GM12878 (cell line): ENCODE measurements around the gene TEKT5. TPM values are rescaled to one million over a fixed set of nuclear protein-coding genes. Genes with fewer than 3 reads are reported as not detected.

Experiments used
- ATAC-seq: fragments of 200-7000 bp; cut with Tn5 transposase; 3 replicates; pipeline ENCODE4 v1.9.1; 2020; ENCODE audit warnings: mild to moderate bottlenecking, moderate library complexity
- BruUV-seq: library from RNA; stranded (reverse); fragments of 400-500 nt; replicated peaks from 2 replicates; lab custom pipeline; 2021; lab: Mats Ljungman, UMichigan
- CTCF ChIA-PET: fragments of 300-600 bp; sonication (Branson Sonifier 250); formaldehyde crosslinking; extraction: SDS; loops from one replicate; lab custom pipeline; 2021; ENCODE audit warnings: inconsistent platforms; lab: Yijun Ruan, JAX
- POLR2A ChIA-PET: fragments of 350-600 bp; formaldehyde crosslinking; extraction: SDS; loops from one replicate; lab custom pipeline; 2021; ENCODE audit warnings: inconsistent platforms; lab: Charles Lee
- RAD21 ChIA-PET: fragments of 300-600 bp; sonication (Branson Sonifier 250); formaldehyde crosslinking; loops from one replicate; lab custom pipeline; 2023; ENCODE audit warnings: antibody characterized with exemption; ENCODE audit not compliant: unreplicated experiment; lab: Charles Lee
- SMC1A ChIA-PET: fragments of 300-600 bp; sonication (Branson Sonifier 250); formaldehyde crosslinking; loops from one replicate; lab custom pipeline; 2023; ENCODE audit not compliant: unreplicated experiment, uncharacterized antibody; lab: Charles Lee
- DNase-seq: peaks from one replicate; pipeline ENCODE4 v3.0.0-alpha.2; 2011; ENCODE audit warnings: low read depth, low spot score
- FAIRE-seq: peaks from 3 replicates; lab custom pipeline; 2011; peaks lifted over from hg19 to GRCh38; lab: Jason Lieb, UNC
- H2AFZ ChIP-seq: 2 replicates; pipeline ENCODE4 v1.6.0; 2011; ENCODE audit warnings: low read depth, low read length, control low read depth; ENCODE audit not compliant: control insufficient read depth
- H3K27ac ChIP-seq: 2 replicates; pipeline ENCODE4 v1.5.1; 2011; ENCODE audit warnings: control low read depth; ENCODE audit not compliant: control insufficient read depth, insufficient read depth
- H3K27me3 ChIP-seq, 2 experiments: replicated peaks in 1 of 2; 2 replicates each; pipeline versions ENCODE4 v1.6.0 to v1.6.1; 2011; ENCODE audit warnings: low read length in 1 of 2; ENCODE audit not compliant: control insufficient read depth in 2 of 2, insufficient read depth in 2 of 2
- H3K36me3 ChIP-seq, 2 experiments: 2 replicates each; pipeline ENCODE4 v1.5.1; 2011; ENCODE audit warnings: low read length in 1 of 2; ENCODE audit not compliant: control insufficient read depth in 2 of 2, insufficient read depth in 2 of 2
- H3K4me1 ChIP-seq: 2 replicates; pipeline ENCODE4 v1.6.1; 2011; ENCODE audit warnings: mild to moderate bottlenecking, low read length, moderate library complexity, mixed read lengths; ENCODE audit not compliant: control insufficient read depth, insufficient read depth
- H3K4me2 ChIP-seq: 2 replicates; pipeline ENCODE4 v1.6.0; 2011; ENCODE audit warnings: control low read depth; ENCODE audit not compliant: control insufficient read depth, insufficient read depth
- H3K4me3 ChIP-seq: fragments of 200-600 bp; sonication (generic); 2 replicates; pipeline ENCODE4 v1.5.1; 2016
- H3K79me2 ChIP-seq: 2 replicates; pipeline ENCODE4 v1.6.0; 2011; ENCODE audit warnings: low read length; ENCODE audit not compliant: control insufficient read depth, insufficient read depth
- H3K9ac ChIP-seq: 2 replicates; pipeline ENCODE4 v1.8.0; 2011; ENCODE audit warnings: low read length, control low read depth, mixed read lengths; ENCODE audit not compliant: control insufficient read depth, insufficient read depth
- H3K9me3 ChIP-seq: replicated peaks from 3 replicates; pipeline ENCODE4 v1.5.1; 2011; ENCODE audit warnings: mild to moderate bottlenecking, low read length; ENCODE audit not compliant: control insufficient read depth, insufficient read depth
- H4K20me1 ChIP-seq: 2 replicates; pipeline ENCODE4 v1.6.0; 2011; ENCODE audit not compliant: control insufficient read depth, insufficient read depth
- BCL11A ChIP-seq: IDR thresholded peaks from 2 replicates; pipeline ENCODE4 v1.6.1; 2011; ENCODE audit warnings: low read depth, low read length
- BHLHE40 ChIP-seq, 2 experiments: fragments of 450-650 bp in 1 of 2; IDR thresholded peaks; 2 replicates each; pipeline ENCODE4 v1.6.1; 2011 to 2017; ENCODE audit warnings: low read depth in 2 of 2, borderline replicate concordance in 1 of 2, improper control_type of control experiment in 1 of 2, low read length in 1 of 2, mild to moderate bottlenecking in 1 of 2
- CTCF ChIP-seq, 3 experiments: IDR thresholded peaks in 2 of 3; conservative IDR thresholded peaks in 1 of 3; 2 replicates each; pipeline ENCODE4 v1.5.1; 2011; ENCODE audit warnings: low read depth in 3 of 3, low read length in 3 of 3, mild to moderate bottlenecking in 3 of 3, control low read depth in 2 of 3, moderate library complexity in 2 of 3, inconsistent platforms in 1 of 3, mixed read lengths in 1 of 3; ENCODE audit not compliant: control insufficient read depth in 2 of 3, insufficient read depth in 1 of 3; ENCODE audit errors: extremely low read depth in 1 of 3
- EED ChIP-seq: sonication (generic); IDR thresholded peaks from 2 replicates; pipeline ENCODE4 v1.6.1; 2016; ENCODE audit warnings: antibody characterized with exemption, low read depth
- HDAC2 ChIP-seq: fragments of 200-600 bp; sonication (generic); IDR thresholded peaks from 2 replicates; pipeline ENCODE4 v1.6.1; 2017
- IKZF1 ChIP-seq: fragments of 450-650 bp; conservative IDR thresholded peaks from 2 replicates; pipeline ENCODE4 v1.6.1; 2017; ENCODE audit warnings: antibody characterized with exemption, mild to moderate bottlenecking
- IKZF2 ChIP-seq, 2 experiments: fragments of 450-650 bp; IDR thresholded peaks; 2 replicates each; pipeline ENCODE4 v1.6.1; 2017; ENCODE audit warnings: mild to moderate bottlenecking in 2 of 2, moderate library complexity in 2 of 2
- IRF4 ChIP-seq: IDR thresholded peaks from 2 replicates; pipeline ENCODE4 v1.6.1; 2011; ENCODE audit warnings: low read depth, low read length
- JUNB ChIP-seq: IDR thresholded peaks from 2 replicates; pipeline ENCODE4 v1.6.1; 2016; ENCODE audit warnings: antibody characterized with exemption, mild to moderate bottlenecking
- MEF2B ChIP-seq: fragments of 450-650 bp; IDR thresholded peaks from 2 replicates; pipeline ENCODE4 v1.6.1; 2018; ENCODE audit warnings: mild to moderate bottlenecking, moderate library complexity; ENCODE audit not compliant: partially characterized antibody, poor library complexity, severe bottlenecking
- MYC ChIP-seq: IDR thresholded peaks from 2 replicates; pipeline ENCODE4 v1.6.1; 2011; ENCODE audit warnings: mild to moderate bottlenecking, low read length, moderate library complexity, inconsistent platforms; ENCODE audit not compliant: insufficient read depth, insufficient replicate concordance, insufficient read length, severe bottlenecking
- NFYA ChIP-seq: IDR thresholded peaks from 2 replicates; pipeline ENCODE4 v1.6.1; 2011; ENCODE audit warnings: low read depth, mild to moderate bottlenecking, low read length, improper control_type of control experiment, borderline replicate concordance
- RAD51 ChIP-seq: fragments of 450-650 bp; IDR thresholded peaks from 2 replicates; pipeline ENCODE4 v1.6.1; 2016; ENCODE audit warnings: moderate library complexity, mild to moderate bottlenecking, inconsistent platforms
- RB1 ChIP-seq: fragments of 450-650 bp; formaldehyde crosslinking; IDR thresholded peaks from 2 replicates; pipeline ENCODE4 v1.6.1; 2017; ENCODE audit warnings: mild to moderate bottlenecking, borderline replicate concordance
- SMC3 ChIP-seq: IDR thresholded peaks from 2 replicates; pipeline ENCODE4 v1.6.1; 2011; ENCODE audit warnings: low read length, improper control_type of control experiment, borderline replicate concordance
- SRF ChIP-seq, 2 experiments: IDR thresholded peaks; 2 replicates each; pipeline ENCODE4 v1.6.1; 2011; ENCODE audit warnings: low read depth in 2 of 2, low read length in 2 of 2, mild to moderate bottlenecking in 1 of 2, moderate library complexity in 1 of 2
- STAT3 ChIP-seq: IDR thresholded peaks from 2 replicates; pipeline ENCODE4 v1.6.1; 2011; ENCODE audit warnings: low read depth, low read length, improper control_type of control experiment
- SUPT20H ChIP-seq: IDR thresholded peaks from 2 replicates; pipeline ENCODE4 v1.6.1; 2011; ENCODE audit warnings: low read depth, mild to moderate bottlenecking, low read length, moderate library complexity, borderline replicate concordance; ENCODE audit not compliant: control insufficient read depth
- ZNF24 ChIP-seq: fragments of 450-650 bp; IDR thresholded peaks from 2 replicates; pipeline ENCODE4 v1.6.1; 2017; ENCODE audit warnings: antibody characterized with exemption, mild to moderate bottlenecking
- WGBS: methylation state at CpG from one replicate; pipeline ENCODE4 v1.1.6; 2016; ENCODE audit warnings: low lambda C conversion rate; ENCODE audit not compliant: insufficient replicate concordance, insufficient coverage; ENCODE audit errors: missing lambda C conversion rate; 5-methylcytosine and 5-hydroxymethylcytosine counted together
- in situ Hi-C: fragments of 300-500 bp; cut with MboI; formaldehyde crosslinking; loops from 9 replicates; pipeline ENCODE4 v1.14.3; 2018; ENCODE audit warnings: mixed read lengths
- intact Hi-C: fragments of 100-400 bp; cut with micrococcal nuclease; formaldehyde crosslinking; loops from one replicate; pipeline ENCODE4 v1.14.2; 2022; ENCODE audit not compliant: unreplicated experiment
- polyA plus RNA-seq, 11 experiments: library from polyadenylated mRNA; depleted of rRNA in 4 of 11; unstranded in 6 of 11; stranded (reverse) in 5 of 11; fragments of >200 nt; fragmentation: Nextera tagmentation in 4 of 11; fragmentation: Illumina TruSeq in 1 of 11; extraction: Ambion mirVana in 4 of 11; extraction: Trizol in 1 of 11; gene quantifications; 1 replicate in 1 of 11; 2 replicates in 10 of 11; pipeline versions ENCODE4 v1.2.1 to v1.2.3, GENCODE V29; 2011 to 2016; ENCODE audit warnings: inconsistent platforms in 2 of 11, missing spikeins in 2 of 11, low read depth in 1 of 11
- total RNA-seq, 4 experiments: library from RNA; depleted of rRNA in 3 of 4; stranded (reverse); fragments of >200 nt in 3 of 4; fragmentation: Illumina TruSeq in 1 of 4; extraction: Trizol in 1 of 4; gene quantifications; 2 replicates each; pipeline versions ENCODE4 v1.2.1 to v1.2.3, GENCODE V29; 2013 to 2021
- TF ChIP-seq, protein P1 (sequence below): fragments of 450-650 bp; IDR thresholded peaks from 2 replicates; pipeline ENCODE4 v1.6.1; 2016; ENCODE audit warnings: mild to moderate bottlenecking
- TF ChIP-seq, protein P2 (sequence below): fragments of 450-650 bp; IDR thresholded peaks from 2 replicates; pipeline ENCODE4 v1.6.1; 2017; ENCODE audit warnings: low read depth, mild to moderate bottlenecking, moderate library complexity

The TEKT5 gene
- total and polyA plus RNA-seq, 10 of the 15 experiments (the other 5 are each of a cell fraction or from before 2014, with no cell fraction given): 0.19 to 2.2 (median 0.68) TPM; not detected in 1

- in situ Hi-C loops: no loop called here
- no peaks in the 10 kb centered on the region for H3K36me3 ChIP-seq
- SMC1A ChIA-PET: interaction anchor here (0.5 to 1.1 kb wide), 3 partner anchors 29 to 82 kb away, joined by 3 to 5 read pairs (median 3); no protein-coding TSS in a partner anchor
- no peaks in the 10 kb centered on the region for H3K27me3 ChIP-seq
- H4K20me1 ChIP-seq: no peaks in the 10 kb centered on the region
- FAIRE-seq (no peak), DNase-seq (no peak), ATAC-seq (peak; percentile 65)
- H2AFZ ChIP-seq: no peak overlapping the region
- H3K4me3 ChIP-seq: no peak overlapping the region
- CTCF ChIA-PET: interaction anchor here (1.1 kb wide), 1 partner anchor 83 kb away, joined by 4 read pairs; no protein-coding TSS in a partner anchor
- peaks cover 44% of the 10 kb centered on the region for H3K4me1 ChIP-seq
- peak overlapping the region; percentile 7; the same call in 1 of the 2 replicates for H3K4me2 ChIP-seq
- RAD21 ChIA-PET: interaction anchor here (1.1 kb wide), 1 partner anchor 60 kb away, joined by 3 read pairs; no protein-coding TSS in a partner anchor
- WGBS: 3% methylated on average over 3 of the region's 3 CpGs
- H3K79me2 ChIP-seq: no peaks in the 10 kb centered on the region
- H3K9ac ChIP-seq: no peak overlapping the region
- no peaks in the 10 kb centered on the region for H3K9me3 ChIP-seq
- POLR2A ChIA-PET: no interaction called here
- BruUV-seq: no TSS peak
- no peak overlapping the region for H3K27ac ChIP-seq
- intact Hi-C loops: loop anchor here (5.0 kb wide), 1 partner anchor 60 kb away; no protein-coding TSS in a partner anchor
- no peak for TF ChIP-seq STAT3
- peak; percentile 25 to 43 (median 29); a peak in 3 of 6 replicates for TF ChIP-seq CTCF (IDR thresholded peaks at IDR 0.05 in 2 of 3, conservative IDR thresholded peaks at IDR 0.05 in 1 of 3; ENCODE audit: control insufficient read depth in 2 of 3, extremely low read depth in 1 of 3, insufficient read depth in 1 of 3, low read depth in 3 of 3, low read length in 3 of 3)
- peak; percentile 58 to 78; a peak in 3 of 4 replicates for TF ChIP-seq BHLHE40 (IDR thresholded peaks at IDR 0.05; ENCODE audit: borderline replicate concordance in 1 of 2, low read depth in 2 of 2, low read length in 1 of 2)
- peak; percentile 50 for TF ChIP-seq EED
- no peak for TF ChIP-seq SRF (IDR thresholded peaks at IDR 0.05; ENCODE audit: low read depth in 2 of 2, low read length in 2 of 2)
- no peak for TF ChIP-seq MYC
- TF ChIP-seq SUPT20H: no peak
- TF ChIP-seq MEF2B: peak; percentile 16
- peak; percentile 94 for TF ChIP-seq ZNF24
- TF ChIP-seq SMC3: peak; percentile 6; the same call in 1 of the 2 replicates
- peak; percentile 78 for TF ChIP-seq JUNB
- peak; percentile 52 for TF ChIP-seq IKZF1
- TF ChIP-seq NFYA: no peak
- TF ChIP-seq RB1: no peak
- TF ChIP-seq RAD51: peak; percentile 38; the same call in 1 of the 2 replicates
- no peak for TF ChIP-seq HDAC2
- TF ChIP-seq BCL11A: no peak
- TF ChIP-seq, protein P1, sequence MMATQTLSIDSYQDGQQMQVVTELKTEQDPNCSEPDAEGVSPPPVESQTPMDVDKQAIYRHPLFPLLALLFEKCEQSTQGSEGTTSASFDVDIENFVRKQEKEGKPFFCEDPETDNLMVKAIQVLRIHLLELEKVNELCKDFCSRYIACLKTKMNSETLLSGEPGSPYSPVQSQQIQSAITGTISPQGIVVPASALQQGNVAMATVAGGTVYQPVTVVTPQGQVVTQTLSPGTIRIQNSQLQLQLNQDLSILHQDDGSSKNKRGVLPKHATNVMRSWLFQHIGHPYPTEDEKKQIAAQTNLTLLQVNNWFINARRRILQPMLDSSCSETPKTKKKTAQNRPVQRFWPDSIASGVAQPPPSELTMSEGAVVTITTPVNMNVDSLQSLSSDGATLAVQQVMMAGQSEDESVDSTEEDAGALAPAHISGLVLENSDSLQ: peak; percentile 57
- TF ChIP-seq, protein P2, sequence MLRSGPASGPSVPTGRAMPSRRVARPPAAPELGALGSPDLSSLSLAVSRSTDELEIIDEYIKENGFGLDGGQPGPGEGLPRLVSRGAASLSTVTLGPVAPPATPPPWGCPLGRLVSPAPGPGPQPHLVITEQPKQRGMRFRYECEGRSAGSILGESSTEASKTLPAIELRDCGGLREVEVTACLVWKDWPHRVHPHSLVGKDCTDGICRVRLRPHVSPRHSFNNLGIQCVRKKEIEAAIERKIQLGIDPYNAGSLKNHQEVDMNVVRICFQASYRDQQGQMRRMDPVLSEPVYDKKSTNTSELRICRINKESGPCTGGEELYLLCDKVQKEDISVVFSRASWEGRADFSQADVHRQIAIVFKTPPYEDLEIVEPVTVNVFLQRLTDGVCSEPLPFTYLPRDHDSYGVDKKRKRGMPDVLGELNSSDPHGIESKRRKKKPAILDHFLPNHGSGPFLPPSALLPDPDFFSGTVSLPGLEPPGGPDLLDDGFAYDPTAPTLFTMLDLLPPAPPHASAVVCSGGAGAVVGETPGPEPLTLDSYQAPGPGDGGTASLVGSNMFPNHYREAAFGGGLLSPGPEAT: 0 out of 2 replicates have a peak, but pooled peaks have one; percentile 26
- TF ChIP-seq IKZF2 (IDR thresholded peaks at IDR 0.05): peak; percentile 55 to 79
- TF ChIP-seq IRF4: peak; percentile 30; the same call in 1 of the 2 replicates
Observed at GRCh38 chr16:10597187-10597601, 97.5 kb downstream of the TEKT5 start.
